ENCODE data around the gene HMG20B. TPM values are rescaled to one million over a fixed set of nuclear protein-coding genes. Genes with fewer than 3 reads are reported as not detected.
"Not testable (repeated sequence)": the region's sequence is repeated elsewhere in the genome, so short reads cannot be mapped to it uniquely, and the experiment has no call there.

The HMG20B gene
- total RNA-seq, 8 experiments from 2014 or later = 17.0 to 122 (median 35.3) TPM

DNA sequence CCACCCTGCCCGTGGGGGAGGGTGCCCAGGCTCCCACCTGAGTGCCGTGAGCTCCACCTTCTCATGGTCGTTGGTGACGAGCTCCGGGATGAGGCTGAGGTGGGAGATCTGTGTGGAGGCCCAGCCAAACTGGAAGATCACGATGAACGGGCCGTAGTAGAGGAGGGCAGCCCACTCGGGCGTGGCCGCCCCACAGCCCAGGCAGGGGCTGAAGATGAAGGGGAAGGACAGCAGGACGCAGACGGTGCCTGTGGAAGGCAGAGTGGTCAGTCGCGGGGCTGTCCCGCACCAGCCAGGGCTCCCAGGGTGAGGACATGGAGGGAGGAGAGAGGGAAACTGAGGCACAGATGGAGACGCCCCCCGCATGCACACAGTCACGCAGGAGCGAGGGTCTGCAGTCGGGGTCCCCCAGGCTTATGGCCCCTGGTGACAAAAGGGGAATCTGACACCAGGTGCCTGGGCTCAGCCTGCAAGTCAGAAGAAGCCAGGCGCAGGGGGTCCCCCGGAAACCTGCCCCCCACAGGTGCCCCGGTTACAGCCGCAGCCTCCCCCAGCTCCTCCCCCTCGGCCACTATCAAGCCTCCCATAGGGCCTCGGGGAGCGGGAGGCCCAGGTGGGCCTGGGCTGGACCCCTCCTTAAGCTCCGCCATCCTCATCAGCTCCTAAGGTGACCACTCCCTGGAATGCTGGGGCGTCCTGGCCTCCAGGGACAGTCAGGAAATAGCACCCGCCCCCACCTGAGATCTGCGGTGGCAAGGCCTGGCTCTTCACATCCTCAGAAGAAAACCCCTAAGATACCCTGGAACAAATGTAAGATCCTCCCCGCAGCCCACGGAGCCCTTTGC is 21.6 kb upstream of the HMG20B start:
- no peak overlapping the region for H3K27ac ChIP-seq
- WGBS, 10 experiments = 76 to 100% (median 94%) methylated on average over 1 to 3 of the region's 34 CpGs; no CpG with 5 or more reads in 7 of the 10 experiments
- in situ Hi-C loops (cut with MboI; ENCODE audit: low pct_unique_long_range_greater_than_20kb in 2 of 9, low sequenced_read_pairs in 9 of 9, unreplicated experiment in 9 of 9) = loop anchor here in 1 of 9 experiments (25.0 kb wide), 1 partner anchor 161 kb away; the partner anchor contains the start of genes PIP5K1C and TJP3
- H3K4me3 ChIP-seq = no peak overlapping the region
- peaks cover 3% of the 10 kb centered on the region in 2 donors for H3K4me1 ChIP-seq (replicated peaks in 1 of 2)
- peak in 2 of 8 experiments; percentile 8 to 18 for ATAC-seq (replicated peaks in 6 of 8)

- 33 to 100% (median 80%) methylated on average over 1 to 4 of the region's 9 CpGs; no CpG with 5 or more reads in 1 of the 10 experiments for WGBS, 10 experiments
- Histone ChIP-seq H3K4me1 (replicated peaks in 1 of 2) (peaks cover 5 to 6% of the 10 kb centered on the region in 2 donors), H3K4me3 (no peak overlapping the region), H3K27ac (no peak overlapping the region)
- in situ Hi-C loops (cut with MboI; ENCODE audit: low pct_unique_long_range_greater_than_20kb in 2 of 9, low sequenced_read_pairs in 9 of 9, unreplicated experiment in 9 of 9) = loop anchor here in 1 of 9 experiments (25.0 kb wide), 1 partner anchor 161 kb away; the partner anchor contains the start of genes PIP5K1C and TJP3
- no peak for ATAC-seq (replicated peaks in 6 of 8)
Observed at GRCh38 chr19:3551792-3552095, 21.0 kb upstream of the HMG20B start.

DNA sequence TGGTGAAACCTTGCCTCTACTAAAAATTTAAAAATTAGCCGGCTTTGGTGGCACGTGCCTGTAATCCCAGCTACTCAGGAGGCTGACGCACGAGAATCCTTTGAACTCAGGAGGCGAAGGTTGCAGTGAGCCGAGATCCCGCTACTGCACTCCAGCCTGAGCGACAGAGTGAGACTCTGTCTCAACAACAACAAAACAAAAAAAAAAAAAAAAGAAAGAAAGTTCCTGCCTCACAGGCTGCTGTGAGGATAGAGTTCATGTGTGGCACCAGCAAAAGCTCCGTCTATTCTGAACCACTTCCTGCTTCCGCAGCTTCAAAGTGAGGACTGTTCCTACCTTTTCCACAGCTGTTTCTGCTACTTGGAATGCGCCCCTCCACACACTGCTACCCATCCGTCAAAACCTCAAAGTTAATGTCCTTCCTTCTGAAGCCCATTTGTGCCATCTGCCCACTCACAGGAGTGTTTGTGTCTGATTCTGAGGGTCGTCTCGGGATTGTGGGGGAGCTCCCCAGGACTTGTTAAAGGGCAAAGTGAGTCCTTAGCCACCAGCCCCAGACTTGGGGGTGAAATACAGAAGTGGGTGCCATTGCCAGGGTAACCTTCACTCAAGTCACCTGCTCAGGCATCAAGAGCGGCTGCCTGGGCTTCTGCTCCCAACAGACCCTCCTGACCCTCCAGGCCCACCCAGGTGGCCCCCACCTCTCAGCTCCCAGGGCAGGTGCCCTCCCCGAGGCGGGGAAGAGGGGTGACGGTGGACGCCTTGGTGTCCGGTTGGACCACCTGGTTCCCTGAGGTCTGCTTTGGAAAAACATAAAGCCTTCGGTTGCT is 18.3 kb upstream of the HMG20B start:
- no peak for ATAC-seq (replicated peaks in 6 of 8)
- Histone ChIP-seq H3K27ac (no peak overlapping the region), H3K4me1 (replicated peaks in 1 of 2) (peaks cover 5 to 9% of the 10 kb centered on the region in 2 donors), H3K4me3 (no peak overlapping the region)
- in situ Hi-C loops (cut with MboI; ENCODE audit: low pct_unique_long_range_greater_than_20kb in 2 of 9, low sequenced_read_pairs in 9 of 9, unreplicated experiment in 9 of 9) = loop anchor here in 1 of 9 experiments (25.0 kb wide), 1 partner anchor 158 kb away; the partner anchor contains the start of genes PIP5K1C and TJP3
- WGBS, 10 experiments = 83 to 93% (median 88%) methylated on average over 5 to 14 of the region's 21 CpGs; no CpG with 5 or more reads in 1 of the 10 experiments

DNA sequence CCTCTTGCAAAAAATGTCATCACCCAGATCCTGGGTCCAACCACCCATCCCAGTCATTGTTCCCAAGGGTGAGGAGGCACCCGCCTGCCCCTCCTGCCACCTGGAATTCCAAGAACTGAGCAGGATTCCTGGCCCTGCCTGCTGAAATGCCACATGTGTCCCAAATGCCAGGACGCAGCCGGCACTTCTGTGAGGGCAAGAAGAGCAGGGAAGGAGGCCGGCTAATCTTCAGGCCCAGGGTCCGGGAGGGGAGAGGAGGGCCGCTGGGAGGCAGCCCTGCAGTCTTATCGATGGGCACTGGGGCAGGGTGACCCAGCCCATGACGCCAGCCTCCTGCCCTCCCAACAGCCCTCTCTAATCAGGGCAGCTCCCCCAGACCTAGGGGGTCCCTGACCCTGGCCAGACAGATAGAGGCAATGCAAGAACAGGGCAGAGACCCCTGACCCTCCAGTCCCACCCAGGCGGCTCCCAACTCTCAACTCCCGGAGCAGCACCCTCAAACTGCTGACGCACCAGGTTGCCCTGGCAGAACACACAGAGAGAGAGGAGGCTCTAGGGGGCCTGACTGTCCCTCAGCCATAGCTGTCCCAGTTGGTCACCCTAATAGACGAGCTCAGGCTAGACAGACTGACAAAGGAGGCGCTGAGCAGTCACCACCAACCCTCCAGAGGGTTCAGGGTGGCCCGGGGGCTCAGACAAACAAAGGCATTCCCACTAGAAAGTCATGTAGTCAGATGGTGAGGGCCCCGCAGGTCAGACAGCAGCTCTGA is 16.9 kb upstream of the HMG20B start:
- H3K4me1 ChIP-seq (replicated peaks in 1 of 2) = peaks cover 5 to 9% of the 10 kb centered on the region in 2 donors
- WGBS, 10 experiments = 68 to 100% (median 90%) methylated on average over 2 to 6 of the region's 15 CpGs; no CpG with 5 or more reads in 2 of the 10 experiments
- in situ Hi-C loops (cut with MboI; ENCODE audit: low pct_unique_long_range_greater_than_20kb in 2 of 9, low sequenced_read_pairs in 9 of 9, unreplicated experiment in 9 of 9) = loop anchor here in 1 of 9 experiments (25.0 kb wide), 1 partner anchor 156 kb away; the partner anchor contains the start of genes PIP5K1C and TJP3
- ATAC-seq (replicated peaks in 6 of 8) = no peak
- H3K4me3 ChIP-seq = peak overlapping the region in 3 of 5 donors; percentile 81 to 97 (median 83)
- H3K27ac ChIP-seq = no peak overlapping the region

DNA sequence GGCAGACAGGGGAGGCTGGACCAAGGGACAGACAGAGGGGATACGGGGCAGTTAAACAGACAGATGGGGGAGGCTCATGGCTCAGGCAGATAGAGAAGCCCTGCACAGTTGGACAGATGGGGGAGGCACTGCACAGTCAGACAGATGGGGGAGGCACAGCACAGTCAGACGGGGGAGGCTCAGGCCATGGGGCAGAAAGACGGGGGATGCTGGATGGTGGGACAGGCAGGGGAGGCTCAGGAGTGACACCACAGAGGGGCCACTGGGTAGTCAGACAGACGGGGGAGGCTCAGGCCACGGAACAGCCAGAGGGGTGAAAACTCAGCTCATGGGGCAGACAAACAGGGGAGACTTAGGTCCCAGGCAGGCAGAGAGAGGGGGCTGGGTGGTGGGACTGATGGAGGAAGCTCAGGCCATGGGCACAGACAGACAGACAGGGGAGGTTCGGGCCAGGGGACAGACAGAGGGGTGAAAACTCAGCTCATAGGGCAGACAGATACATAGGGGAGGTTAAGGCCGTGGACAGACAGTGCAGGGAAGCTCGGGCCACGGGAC is 16.2 kb upstream of the HMG20B start:
- no peak for ATAC-seq (replicated peaks in 6 of 8)
- Histone ChIP-seq H3K4me1 (replicated peaks in 1 of 2) (peaks cover 5 to 9% of the 10 kb centered on the region in 2 donors), H3K27ac (no peak overlapping the region), H3K4me3 (peak overlapping the region; percentile 74 to 97 (median 81))
- 0 to 33% (median 0%) methylated on average over 1 to 2 of the region's 9 CpGs; no CpG with 5 or more reads in 6 of the 10 experiments for WGBS, 10 experiments
- in situ Hi-C loops (cut with MboI; ENCODE audit: low pct_unique_long_range_greater_than_20kb in 2 of 9, low sequenced_read_pairs in 9 of 9, unreplicated experiment in 9 of 9) = loop anchor here in 1 of 9 experiments (25.0 kb wide), 1 partner anchor 156 kb away; the partner anchor contains the start of genes PIP5K1C and TJP3

GRCh38 chr19:3556978-3557460 is 15.7 kb upstream of the HMG20B start:
- H3K4me1 ChIP-seq (replicated peaks in 1 of 2) = peaks cover 5 to 9% of the 10 kb centered on the region in 2 donors
- WGBS, 10 experiments = 0% methylated on average over 7 of the region's 60 CpGs; no CpG with 5 or more reads in 9 of the 10 experiments
- peak overlapping the region; percentile 74 to 97 (median 81) for H3K4me3 ChIP-seq
- ATAC-seq (replicated peaks in 6 of 8) = peak; percentile 8 to 53 (median 37)
- in situ Hi-C loops (cut with MboI; ENCODE audit: low pct_unique_long_range_greater_than_20kb in 2 of 9, low sequenced_read_pairs in 9 of 9, unreplicated experiment in 9 of 9) = loop anchor here in 1 of 9 experiments (25.0 kb wide), 1 partner anchor 155 kb away; the partner anchor contains the start of genes PIP5K1C and TJP3
- H3K27ac ChIP-seq = no peak overlapping the region

- Histone ChIP-seq H3K4me1 (replicated peaks in 1 of 2) (peaks cover 5 to 9% of the 10 kb centered on the region in 2 donors), H3K27ac (no peak within 1 kb of the TSS), H3K4me3 (peak within 1 kb of the TSS; percentile 74 to 97 (median 81))
- ATAC-seq (replicated peaks in 6 of 8) = peak; percentile 87 to 96 (median 94)
- WGBS, 10 experiments = 0 to 4% (median 1%) methylated on average over 4 to 10 of the region's 81 CpGs; no CpG with 5 or more reads in 6 of the 10 experiments
- in situ Hi-C loops (cut with MboI; ENCODE audit: low pct_unique_long_range_greater_than_20kb in 2 of 9, low sequenced_read_pairs in 9 of 9, unreplicated experiment in 9 of 9) = loop anchor here in 1 of 9 experiments (25.0 kb wide), 1 partner anchor 155 kb away; the partner anchor contains the start of genes PIP5K1C and TJP3
Observed at GRCh38 chr19:3557461-3558248, 15.1 kb upstream of the HMG20B start, which contains the start of gene MFSD12. Gene MFSD12, minus strand, starts transcription at chr19:3557586. Its CDS starts 183 bp downstream, at chr19:3557403.

DNA sequence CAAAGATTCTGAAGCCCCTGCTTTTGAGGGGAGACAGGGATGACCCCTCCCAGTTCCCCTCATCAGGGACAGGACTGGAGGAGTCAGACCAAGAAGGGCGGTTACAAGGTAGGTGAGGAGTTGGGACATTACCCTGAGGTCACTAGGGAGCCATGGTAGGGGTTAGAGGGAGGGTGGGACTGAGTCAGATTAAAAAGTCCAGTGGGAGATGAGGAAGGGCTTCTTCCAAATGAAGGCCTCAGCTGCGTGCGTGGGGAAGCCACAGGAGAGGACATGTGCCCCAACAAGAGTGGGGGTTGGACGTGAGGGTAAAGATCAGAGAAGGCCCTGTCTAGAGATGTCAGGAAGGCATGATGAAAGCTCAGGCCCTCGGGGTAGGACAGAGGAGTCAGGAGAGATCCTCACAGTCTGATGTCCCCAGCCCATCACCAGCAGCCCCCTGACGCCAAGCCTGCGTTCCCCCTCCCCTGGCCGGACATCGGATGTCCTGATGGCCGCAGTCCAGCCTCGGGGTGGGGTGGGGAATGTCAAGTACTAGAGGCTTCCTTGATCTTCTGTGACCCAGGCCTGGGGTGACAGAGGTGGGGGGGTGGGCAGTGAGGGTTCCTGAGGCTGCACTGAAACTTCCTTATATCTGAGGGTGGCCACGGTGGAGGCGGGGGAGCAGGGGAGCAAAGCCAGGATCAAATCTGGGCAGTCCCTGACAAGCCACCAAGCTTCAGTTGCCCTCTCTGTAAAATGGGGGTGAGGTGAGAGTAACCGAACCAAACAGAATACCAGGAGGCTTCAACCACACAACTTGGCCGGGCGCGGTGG is 8.8 kb upstream of the HMG20B start:
- Histone ChIP-seq H3K27ac (no peak overlapping the region), H3K4me1 (replicated peaks in 1 of 2) (no peaks in the 10 kb centered on the region), H3K4me3 (no peak overlapping the region)
- in situ Hi-C loops (cut with MboI; ENCODE audit: low pct_unique_long_range_greater_than_20kb in 2 of 9, low sequenced_read_pairs in 9 of 9, unreplicated experiment in 9 of 9) = loop anchor here in 1 of 9 experiments (25.0 kb wide), 1 partner anchor 148 kb away; the partner anchor contains the start of genes PIP5K1C and TJP3
- ATAC-seq (replicated peaks in 6 of 8) = no peak
- WGBS, 10 experiments = 79 to 100% (median 80%) methylated on average over 1 to 5 of the region's 17 CpGs; no CpG with 5 or more reads in 4 of the 10 experiments

DNA sequence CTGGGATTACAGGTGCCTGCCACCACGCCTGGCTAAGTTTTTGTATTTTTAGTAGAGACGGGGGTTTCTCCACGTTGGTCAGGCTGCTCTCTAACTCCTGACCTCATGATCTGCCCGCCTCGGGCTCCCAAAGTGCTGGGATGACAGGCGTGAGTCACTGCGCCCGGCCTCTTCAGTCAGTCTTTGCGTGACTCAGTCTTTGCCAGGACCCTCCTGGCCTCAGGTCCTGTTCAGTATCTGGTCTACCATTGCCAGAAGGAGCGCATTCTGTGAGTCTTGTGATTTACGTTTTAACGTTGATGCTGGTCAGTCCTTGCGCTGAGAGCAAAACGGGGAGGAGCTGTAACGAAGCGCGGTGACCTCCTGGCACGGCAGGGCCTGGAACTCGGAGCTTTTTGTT is 7.6 kb upstream of the HMG20B start:
- Histone ChIP-seq H3K4me1 (replicated peaks in 1 of 2) (no peaks in the 10 kb centered on the region), H3K27ac (no peak overlapping the region), H3K4me3 (no peak overlapping the region)
- WGBS, 10 experiments = 78 to 95% (median 89%) methylated on average over 3 to 7 of the region's 19 CpGs; no CpG with 5 or more reads in 5 of the 10 experiments
- in situ Hi-C loops (cut with MboI; ENCODE audit: low pct_unique_long_range_greater_than_20kb in 2 of 9, low sequenced_read_pairs in 9 of 9, unreplicated experiment in 9 of 9) = loop anchor here in 1 of 9 experiments (25.0 kb wide), 1 partner anchor 147 kb away; the partner anchor contains the start of genes PIP5K1C and TJP3
- peak in 1 of 8 experiments; percentile 45 for ATAC-seq (replicated peaks in 6 of 8)

DNA sequence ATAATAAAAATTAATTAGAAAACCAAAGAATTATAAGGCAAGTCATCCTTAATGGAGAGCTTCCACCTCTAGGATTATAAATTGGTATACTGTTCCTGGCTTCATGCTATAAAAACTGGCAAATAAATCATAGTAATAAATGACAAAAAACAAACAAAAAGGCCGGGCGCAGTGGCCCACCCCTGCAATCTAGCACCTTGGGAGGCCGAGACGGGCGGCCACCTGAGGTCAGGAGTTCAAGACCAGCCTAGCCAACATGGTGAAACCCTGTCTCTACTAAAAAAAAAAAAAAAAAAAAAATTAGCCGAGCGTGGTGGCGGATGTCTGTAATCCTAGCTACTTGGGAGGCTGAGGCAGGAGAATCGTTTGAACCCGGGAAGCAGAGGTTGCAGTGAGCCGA is 2.7 kb upstream of the HMG20B start:
- 60 to 100% (median 91%) methylated on average over 1 to 11 of the region's 11 CpGs; no CpG with 5 or more reads in 1 of the 10 experiments for WGBS, 10 experiments
- H3K27ac ChIP-seq; H3K4me1 ChIP-seq (replicated peaks in 1 of 2); H3K4me3 ChIP-seq; ATAC-seq (replicated peaks in 6 of 8): not testable (repeated sequence)
- in situ Hi-C loops (cut with MboI; ENCODE audit: low pct_unique_long_range_greater_than_20kb in 2 of 9, low sequenced_read_pairs in 9 of 9, unreplicated experiment in 9 of 9) = loop anchor here in 1 of 9 experiments (25.0 kb wide), 1 partner anchor 142 kb away; the partner anchor contains the start of genes PIP5K1C and TJP3
